Left cardiac atrium (tissue), 4 donors: ENCODE results near the gene COX19. TPM values are rescaled to one million over a fixed set of nuclear protein-coding genes. Genes with fewer than 3 reads are reported as not detected.
A peak's percentile ranks its signal among the peaks of the same experiment; 100 is the strongest.
"Not testable (repeated sequence)": the region's sequence is repeated elsewhere in the genome, so short reads cannot be mapped to it uniquely, and the experiment has no call there.

Experiments used
- ATAC-seq, 2 donors: fragments of 200-7000 bp; cut with Tn5 transposase; one replicate each; pipeline ENCODE4 v1.9.1; 2020; ENCODE audit warnings: mild to moderate bottlenecking in 2 of 2, moderate library complexity in 2 of 2
- DNase-seq: peaks from one replicate; pipeline ENCODE4 v3.0.0-alpha.2; 2020
- intact Hi-C, 2 donors: fragments of 100-400 bp; cut with DNase I; formaldehyde crosslinking; loops; one replicate each; pipeline versions ENCODE4 v1.14.1 to v1.15.1; 2022 to 2023
- total RNA-seq, 2 donors: library from RNA; stranded (reverse); fragmentation: NEBNext Ultra II Directional; extraction: Animal tissue kit (Norgen Biotek cat#: 25700); gene quantifications; one replicate each; pipeline ENCODE4 v1.2.1, GENCODE V29; 2021
- donor health status: DM: no; HTN: yes; CAD: no.
- donor health status: DM: no; HTN: yes; CAD: no; lungs with severe emphysema.
- donor health status: DM: yes; HTN: yes; CAD: no.
- donor health status: Dilated cardiomyopathy.

Gene COX19
- total RNA-seq, 2 donors from 2014 or later, result 6.6 to 8.5 TPM

DNA sequence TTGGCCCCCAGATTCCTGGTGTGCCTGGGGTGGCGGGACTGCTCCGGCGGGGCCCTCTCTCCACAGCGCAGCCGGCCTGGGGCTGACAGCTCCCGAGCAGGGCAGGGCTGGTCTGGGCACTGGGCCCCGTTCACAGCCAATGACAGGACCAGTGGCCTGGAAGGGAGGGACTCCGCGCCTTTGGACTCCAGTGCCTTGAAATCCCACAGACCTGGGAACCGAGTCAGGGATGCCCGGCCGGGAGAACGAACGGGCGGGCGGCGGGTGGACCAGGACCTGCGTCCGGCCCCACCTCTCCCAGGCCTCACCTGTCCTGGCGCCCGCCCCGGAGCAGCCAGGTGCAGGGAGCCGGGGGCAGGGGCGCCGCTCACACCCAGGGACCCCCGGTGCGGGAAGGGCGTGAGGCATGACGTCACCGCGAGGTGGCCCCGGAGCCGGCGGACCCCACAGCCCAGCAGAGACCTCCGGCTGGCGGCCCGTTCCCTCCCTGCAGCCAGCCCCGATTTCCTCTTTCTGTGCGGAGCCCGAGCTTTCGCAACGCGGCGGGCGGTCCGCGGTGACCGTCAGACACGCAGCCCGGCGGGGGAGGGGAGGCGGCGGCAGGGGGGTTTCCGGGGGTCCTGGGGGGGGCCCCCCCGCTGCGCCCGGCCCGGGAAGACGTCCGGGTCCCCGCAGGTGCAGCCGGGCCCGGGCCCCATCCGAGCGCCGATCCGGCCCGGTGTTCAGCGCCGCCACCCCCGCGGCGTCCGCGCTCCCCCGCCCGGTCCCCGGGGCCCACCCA lies 21.6 kb downstream of the COX19 start:
- peak; percentile 66 for DNase-seq
- ATAC-seq, result peak; percentile 68 to 77
- intact Hi-C loops, result loop anchor here in 1 of 2 donors (5.0 kb wide), 1 partner anchor 41 kb away; no protein-coding TSS in a partner anchor

DNA sequence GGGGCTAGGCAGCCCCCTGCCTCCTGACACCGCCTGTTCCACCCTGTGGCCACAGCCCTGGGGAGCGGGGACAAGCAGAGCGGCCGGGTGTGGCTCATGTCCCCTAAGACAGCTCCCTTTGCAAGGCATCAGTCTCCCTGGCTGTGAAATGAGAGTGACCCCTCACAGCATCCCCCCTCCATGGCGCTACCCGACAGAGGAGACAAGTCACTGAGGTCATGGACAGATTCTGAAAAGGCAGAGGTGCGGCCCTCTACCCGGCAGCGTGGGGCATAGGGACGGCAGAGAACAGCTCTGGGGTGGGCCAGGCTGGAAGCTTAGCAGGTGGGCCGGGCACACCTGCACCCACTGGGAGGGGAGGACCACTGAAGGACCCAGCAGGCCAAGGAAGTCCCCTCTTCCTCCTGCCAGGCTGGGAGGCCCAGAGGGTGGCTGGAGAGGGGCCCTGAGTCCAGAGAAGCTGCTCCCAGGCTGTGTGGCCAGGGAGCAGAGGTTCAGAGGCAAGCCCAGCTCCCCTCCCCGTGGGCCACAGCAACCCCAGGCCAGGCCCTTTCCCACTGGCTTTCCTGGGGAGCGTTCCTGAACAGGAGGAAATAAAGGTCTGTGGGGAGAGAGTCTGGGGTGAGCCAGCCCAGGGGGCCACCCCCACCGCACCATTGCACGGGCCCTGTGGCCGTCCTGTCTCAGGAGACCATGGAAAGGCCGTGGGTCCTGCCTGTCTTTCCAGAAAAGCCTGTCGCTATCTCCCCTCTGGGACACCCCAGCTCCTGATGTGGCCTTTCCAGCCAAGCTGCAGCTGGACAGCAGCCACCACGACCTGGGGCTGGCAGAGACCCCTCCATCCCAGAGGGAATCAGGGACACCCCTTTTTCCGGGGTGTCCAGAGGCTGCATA lies 22.6 kb downstream of the COX19 start:
- intact Hi-C loops, result loop anchor here in 1 of 2 donors (5.0 kb wide), 1 partner anchor 40 kb away; no protein-coding TSS in a partner anchor
- no peak for ATAC-seq
- DNase-seq, result peak; percentile 22

DNA sequence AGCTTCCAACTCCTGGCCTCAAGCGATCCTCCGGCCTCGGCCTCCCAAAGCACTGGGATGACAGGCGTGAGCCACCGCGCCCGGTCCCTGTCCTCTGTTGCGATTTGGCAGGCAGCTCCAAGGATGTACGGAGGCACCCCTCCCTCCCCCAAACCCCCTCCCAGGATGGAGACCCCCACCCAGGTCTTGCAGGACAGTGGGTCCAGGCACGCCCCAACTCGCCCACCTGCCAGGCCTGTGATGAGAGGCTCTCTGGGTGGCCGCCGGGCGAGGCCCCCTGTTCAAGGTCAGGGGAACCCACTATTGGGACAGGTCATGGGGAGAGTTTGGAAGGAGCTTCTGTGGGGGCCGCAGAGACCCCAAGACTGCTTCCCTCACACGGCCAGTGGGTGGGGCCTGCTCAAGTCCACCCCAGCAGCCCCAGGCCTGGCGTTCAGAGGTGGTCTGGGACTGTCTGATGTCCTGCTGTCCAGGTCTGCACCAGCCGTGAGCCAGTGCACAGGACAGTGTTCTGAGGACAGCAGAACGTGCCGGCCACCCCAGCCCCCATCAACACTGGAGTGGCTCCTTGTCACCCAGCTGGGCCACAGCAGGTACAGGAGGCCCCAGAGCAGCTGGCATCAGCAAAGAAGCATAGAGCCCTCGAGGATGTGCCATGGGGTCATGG lies 23.3 kb downstream of the COX19 start:
- DNase-seq, result peak; percentile 18
- intact Hi-C loops, result loop anchor here in 1 of 2 donors (5.0 kb wide), 1 partner anchor 40 kb away; no protein-coding TSS in a partner anchor

DNA sequence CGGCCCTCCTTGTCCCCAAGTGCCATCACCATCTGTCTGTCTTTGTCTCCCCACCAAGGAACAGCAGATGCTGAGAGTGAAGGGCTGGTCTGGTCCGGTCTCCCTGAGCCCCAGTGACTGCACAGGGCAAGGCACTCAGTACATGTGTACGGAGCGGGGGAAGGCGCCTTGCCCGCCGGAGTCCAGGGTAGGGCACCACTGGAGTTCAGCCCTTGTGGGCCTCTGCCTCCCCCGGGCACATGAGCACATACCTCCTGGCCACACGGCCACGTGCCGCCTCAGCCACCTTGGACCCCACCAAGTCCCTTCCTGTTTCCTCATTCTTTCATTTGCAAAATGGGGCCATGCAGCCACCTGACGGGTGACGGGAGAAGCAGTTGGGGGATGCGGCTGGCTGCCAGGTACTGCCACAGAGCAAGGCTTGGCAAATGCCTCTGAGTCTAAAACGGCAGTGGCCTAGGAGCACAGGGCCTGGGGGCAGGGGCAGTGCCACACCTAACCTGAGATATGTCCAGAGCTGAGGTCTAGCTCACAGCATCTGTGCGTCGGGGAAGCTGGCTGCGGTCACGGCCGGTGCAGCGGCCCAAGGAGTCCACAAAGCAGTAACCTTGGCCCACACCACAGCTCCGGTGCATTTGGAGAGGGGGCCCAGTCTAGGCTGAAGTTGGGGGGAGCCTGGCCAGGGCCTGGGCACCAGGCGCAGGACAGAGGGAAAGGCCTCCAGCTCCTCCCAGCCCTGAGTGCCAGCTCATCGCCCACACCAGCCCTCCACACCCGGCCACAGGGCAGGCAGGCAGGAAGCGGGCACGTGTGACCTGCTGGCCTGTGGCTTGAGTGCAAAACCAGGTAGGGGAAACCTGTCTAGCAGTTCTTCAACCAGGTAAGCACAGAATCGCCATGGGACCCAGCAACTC lies 26.1 kb downstream of the COX19 start:
- DNase-seq (peak; percentile 19), ATAC-seq (no peak)
- intact Hi-C loops, result no loop called here

More for the DNA sequence above, 23.3 kb downstream of the COX19 start:
- no peak for ATAC-seq

DNA sequence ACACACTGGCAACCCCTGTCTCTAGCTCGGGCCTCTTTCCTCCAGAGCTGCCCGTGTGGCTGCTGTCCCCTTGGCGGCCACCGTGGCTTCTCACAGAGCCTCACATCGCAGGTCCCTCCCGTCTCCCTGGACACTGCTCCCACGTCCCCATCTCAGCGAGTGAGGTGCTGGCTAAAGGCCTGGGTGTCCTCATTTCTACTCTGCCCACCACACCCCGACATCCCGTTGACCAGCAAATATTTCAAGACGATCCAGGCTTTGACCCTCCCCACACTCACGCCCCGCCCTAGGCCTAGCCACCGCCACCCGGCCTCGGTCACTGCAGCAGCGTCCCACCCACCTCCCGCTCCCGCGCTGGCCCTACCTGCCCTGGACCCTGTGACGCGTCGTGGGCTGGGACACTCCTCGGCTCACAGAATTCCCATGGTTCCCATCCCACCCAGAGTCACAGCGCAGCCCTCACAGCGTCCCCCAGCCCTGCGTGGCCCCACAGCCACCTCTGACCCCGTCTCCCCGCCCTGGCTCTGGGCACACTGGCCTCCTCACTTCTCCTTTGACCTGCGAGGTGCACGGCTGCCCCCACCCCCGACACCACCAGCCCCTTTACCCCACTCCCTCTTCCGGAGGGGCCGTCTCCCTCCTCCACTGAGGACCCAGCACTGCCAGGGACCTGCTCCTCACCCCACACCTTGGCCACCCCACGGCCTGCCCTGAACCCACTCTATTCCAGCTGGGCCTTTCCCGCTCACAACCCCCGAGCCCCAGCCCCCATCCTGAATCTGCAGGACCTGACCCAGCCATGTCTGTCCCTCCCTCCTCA lies 27.7 kb downstream of the COX19 start:
- ATAC-seq (no peak), DNase-seq (peak; percentile 15)
- intact Hi-C loops, result no loop called here

DNA sequence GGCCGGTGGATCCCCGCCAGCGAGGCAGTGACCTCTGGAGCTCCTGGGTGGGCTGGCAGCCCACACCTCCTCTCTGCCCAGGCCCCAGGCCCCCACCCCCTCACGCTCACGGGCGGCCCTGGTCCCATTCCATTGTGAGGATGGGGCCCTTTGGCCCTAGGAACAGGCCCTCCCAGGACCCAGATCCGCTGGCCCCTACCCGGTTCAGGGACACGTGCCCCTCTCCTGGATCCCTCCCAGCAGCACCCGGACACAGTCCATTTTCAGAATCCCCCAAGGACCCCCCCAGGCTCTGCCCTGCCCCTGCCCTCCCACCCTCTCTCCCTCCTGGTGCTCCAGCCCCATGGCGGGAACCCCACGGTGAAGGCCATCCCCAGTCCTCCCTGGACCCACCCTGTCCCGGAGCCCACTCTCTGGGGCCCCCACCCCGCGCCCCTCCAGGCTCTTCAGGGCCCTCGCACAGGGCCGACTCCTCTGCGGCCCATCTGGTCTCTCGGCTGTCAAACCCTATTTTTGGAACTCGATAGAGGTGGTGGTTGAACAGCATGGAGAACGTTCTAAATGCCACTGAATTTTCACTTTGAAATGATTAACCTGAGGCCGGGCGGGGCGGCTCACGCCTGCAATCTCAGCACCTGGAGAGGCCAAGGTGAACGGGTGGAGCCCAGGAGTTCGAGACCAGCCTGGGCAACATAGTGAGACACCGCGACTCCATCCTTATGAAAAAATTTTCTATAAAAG lies 28.9 kb downstream of the COX19 start:
- no peak for ATAC-seq
- peak; percentile 3 for DNase-seq
- intact Hi-C loops, result no loop called here

DNA sequence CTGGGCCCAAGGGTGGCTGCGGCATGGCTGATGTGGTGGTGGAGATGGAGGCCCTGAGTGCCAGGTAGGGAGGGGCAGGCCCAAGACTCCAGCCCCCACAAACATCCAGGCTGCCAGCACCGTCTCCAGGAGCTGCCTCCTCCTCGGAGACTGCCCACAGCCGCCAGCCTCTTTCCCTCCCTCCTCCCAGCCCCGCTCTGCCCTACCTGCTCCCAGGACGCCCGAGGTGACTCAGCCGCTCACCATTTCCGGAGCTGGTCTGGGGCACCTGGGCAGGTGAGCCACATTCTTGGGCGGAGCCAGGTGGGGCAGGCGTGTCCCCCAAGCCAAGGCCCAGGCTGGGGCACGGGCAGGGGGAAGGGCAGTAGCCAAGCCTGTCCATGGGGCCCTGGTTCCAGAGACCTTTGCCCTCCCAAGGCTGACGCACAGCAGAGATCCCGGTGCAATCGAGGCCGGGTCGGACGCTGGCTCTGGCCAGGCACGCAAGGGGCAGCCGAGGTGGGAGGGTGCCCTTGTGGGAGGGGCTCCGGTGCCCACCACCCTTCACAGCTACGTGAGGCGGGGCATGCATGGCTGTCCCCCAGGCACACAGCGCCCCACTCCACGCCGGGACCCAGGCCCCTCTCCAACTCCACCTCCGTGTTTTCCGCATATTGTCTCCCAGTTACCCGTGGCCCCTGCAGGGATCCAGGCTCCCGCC lies 29.6 kb downstream of the COX19 start:
- intact Hi-C loops, result no loop called here
- ATAC-seq, result peak in 1 of 2 donors; percentile 32

DNA sequence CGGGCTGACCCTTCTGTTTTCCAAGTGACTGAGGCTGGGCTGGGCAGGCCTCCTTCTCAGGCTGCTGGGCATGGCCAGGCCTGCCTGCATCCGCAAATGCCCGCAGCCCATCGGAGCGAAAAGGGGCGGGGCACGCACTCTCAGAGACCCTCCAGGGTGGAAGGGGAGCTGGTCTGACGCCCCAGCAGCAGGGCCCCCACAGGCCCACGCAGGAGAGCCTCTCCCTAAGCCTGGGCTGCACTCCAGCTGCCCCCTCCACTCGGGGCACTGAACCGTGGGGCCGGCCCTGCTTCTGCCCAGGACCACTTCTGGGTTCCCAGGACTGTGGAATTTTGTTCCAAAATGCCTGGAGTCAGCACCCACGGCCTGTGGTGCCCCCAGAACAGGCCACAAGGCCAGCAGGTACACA lies 30.2 kb downstream of the COX19 start:
- intact Hi-C loops, result no loop called here
- ATAC-seq (no peak), DNase-seq (peak; percentile 6)

More for the DNA sequence above, 29.6 kb downstream of the COX19 start:
- no peak for DNase-seq

DNA sequence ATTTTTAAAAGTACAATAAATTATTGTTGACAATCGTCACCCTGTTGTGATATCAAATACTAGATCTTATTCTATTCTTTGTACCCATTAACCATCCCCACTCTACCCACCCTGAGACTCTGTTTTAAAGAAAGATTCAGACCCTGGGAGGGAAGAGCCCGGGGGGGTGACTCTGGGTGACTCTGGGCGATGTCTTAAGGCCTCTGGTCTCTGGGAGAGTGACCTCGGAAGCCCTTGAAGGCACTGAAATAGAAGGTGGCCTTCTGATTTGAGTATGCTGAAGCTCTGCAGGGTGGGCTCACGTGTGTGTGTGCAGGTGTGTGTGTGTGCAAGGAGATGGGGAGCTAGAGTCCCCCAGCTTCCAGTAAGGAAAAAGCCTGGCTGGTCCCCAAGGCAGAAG lies 30.6 kb downstream of the COX19 start:
- intact Hi-C loops, result no loop called here
- ATAC-seq (no peak), DNase-seq (no peak)

DNA sequence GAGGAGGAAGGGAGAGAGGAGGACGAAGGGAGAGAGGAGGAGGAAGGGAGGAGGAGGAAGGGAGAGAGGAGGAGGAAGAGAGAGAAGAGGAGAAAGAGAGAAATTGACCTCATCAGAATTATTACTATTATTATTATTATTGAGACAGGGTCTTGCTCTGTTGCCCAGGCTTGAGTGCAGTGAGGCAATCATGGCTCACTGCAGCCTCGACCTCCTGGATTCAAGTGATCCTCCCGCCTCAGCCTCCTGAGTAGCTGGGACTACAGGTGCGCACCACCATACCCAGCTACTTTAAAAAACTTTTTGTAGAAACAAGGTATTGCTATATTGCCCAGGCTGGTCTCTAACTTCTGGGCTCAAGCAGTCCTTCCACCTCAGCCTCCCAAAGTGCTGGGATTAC lies 31.6 kb downstream of the COX19 start:
- ATAC-seq, intact Hi-C loops, DNase-seq: not testable (repeated sequence)

DNA sequence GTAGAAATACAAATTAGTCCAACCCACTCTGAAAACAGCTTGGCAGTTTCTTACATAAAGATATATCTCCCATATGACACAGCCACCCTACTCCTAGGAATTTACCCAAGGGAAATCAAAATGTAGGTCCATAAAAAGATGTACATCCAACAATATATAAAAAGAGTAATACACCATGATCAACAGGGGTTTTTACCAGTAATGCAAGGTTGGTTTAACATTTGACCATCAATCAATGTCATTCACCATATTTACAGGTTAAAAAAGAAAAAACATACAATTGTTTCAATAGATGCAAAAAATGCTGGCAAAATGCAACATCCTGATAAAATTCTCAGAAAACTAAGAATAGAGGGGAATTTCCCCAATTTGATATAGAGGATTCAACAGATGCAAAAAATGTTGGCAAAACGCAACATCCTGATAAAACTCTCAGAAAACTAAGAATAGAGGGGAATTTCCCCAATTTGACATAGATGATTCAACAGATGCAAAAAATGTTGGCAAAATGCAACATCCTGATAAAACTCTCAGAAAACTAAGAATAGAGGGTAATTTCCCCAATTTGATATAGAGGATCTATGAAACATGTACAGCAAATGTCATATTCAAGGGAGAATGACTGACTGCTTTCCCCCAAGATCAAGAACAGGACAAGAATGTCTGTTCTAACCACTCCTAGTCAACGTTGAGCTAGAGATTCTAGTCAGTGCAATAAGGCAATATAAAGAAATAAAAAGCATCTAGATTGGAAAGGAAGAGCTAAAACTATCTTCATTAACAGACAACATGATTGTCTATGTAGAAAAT lies 34.5 kb downstream of the COX19 start:
- no peak for ATAC-seq
- DNase-seq, result no peak
- intact Hi-C loops, result no loop called here

DNA sequence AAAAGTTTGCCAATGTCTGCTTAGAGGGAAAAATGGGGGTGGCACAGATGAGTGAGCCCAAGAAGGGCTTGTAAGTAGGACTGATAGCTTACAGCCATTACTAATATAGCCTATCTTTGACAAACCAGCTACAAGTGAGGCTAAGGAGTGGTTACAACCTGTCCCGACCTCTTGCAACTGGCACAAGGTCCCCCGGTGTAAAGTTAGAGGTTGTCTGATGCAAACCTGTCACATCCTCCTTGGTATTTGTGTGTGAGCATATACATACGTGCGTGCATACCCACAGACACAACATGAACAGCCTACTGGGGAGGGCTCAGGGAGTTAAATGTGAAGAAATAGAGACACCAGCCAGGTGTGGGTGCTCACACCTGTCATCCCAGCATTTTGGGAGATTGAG lies 35.5 kb downstream of the COX19 start:
- intact Hi-C loops, result no loop called here
- ATAC-seq, result no peak
- peak; percentile 1 for DNase-seq

DNA sequence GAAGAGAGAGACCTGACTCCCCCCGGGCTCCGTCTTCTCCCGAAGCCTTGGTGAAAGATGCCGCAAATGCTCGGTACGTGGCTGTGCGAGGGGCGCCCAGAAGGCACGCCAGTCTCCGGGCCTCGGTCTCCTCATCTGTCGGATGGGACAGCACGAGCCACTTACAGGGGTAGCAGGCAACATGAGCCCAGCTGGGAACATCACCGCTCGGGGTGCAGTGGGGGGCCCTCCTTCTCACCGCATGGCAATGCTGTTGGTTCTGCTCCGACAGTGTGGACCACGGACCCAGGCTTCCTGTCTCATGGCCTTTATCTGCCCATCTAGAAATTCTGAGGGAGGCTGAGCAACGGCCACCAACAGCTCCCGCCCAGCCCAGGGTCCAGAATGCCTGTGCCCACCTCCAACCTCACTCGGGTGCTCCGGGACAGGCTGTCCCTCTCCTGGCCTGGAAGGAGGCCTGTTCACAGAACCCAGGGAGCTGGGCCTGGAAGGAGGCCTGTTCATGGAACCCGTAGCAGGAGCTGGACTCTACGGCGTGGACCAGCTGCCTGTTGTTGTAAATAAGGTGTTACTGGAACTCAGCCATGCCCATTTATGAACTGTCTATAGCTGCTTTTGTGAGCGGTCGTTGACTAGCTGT lies 36.7 kb downstream of the COX19 start:
- DNase-seq (peak; percentile 5), ATAC-seq (no peak)
- intact Hi-C loops, result no loop called here

DNA sequence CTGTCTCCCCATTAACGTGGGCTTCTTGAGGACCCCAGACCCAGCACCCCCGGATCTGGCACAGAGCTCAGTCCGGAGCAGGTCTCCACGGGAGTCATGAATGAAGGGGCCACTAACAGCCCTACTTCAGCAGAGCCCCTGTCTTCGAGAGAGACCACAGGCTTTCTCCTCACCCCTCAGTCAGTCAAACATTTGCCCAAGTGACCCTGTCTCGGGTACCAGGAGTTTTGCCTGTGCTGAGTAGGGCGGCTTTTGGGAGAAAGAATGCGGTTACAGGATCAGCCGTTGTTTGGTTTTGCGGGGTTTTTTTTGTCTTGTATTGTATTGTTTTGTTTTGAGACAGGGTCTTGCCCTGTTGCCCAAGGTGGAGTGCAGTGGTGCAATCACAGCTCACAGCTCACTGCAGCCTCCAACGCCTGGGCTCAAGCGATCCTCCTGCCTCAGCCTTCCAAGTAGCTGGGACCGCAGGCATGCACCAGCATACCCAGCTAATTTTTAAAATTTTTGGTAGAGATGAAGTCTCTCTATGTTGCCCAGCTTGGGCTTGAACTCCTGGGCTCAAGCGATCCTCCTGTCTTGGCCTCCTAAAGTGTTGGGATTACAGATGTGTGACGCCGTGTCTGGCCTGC lies 37.4 kb downstream of the COX19 start:
- intact Hi-C loops, result no loop called here
- no peak for ATAC-seq
- no peak for DNase-seq
